ENCODE results near the gene CNTN2.

CNTN2 gene

GRCh38 chr1:205041998-205042910, 758 bp upstream of the CNTN2 start:
- Histone ChIP-seq H3K4me3 (ENCODE audit: low read depth in 1 of 2, low read length in 2 of 2) (no peak overlapping the region), H3K9ac (ENCODE audit: low read depth, low read length) (no peak overlapping the region), H3K27me3 (ENCODE audit: insufficient read depth, low read length, poor library complexity) (peaks cover 15% of the 10 kb centered on the region), H3K27ac (ENCODE audit: low read length) (no peak overlapping the region), H3K4me1 (ENCODE audit: insufficient read depth, low read length) (no peaks in the 10 kb centered on the region), H3K9me3 (ENCODE audit: insufficient read depth, low read length, severe bottlenecking) (no peaks in the 10 kb centered on the region), H3K4me2 (ENCODE audit: insufficient read depth, low read length) (no peak overlapping the region), H2AFZ (ENCODE audit: low read depth, low read length) (no peak overlapping the region), H4K20me1 (ENCODE audit: insufficient read depth, low read length) (peaks cover 5% of the 10 kb centered on the region; the same call in 1 of the 2 replicates), H3K79me2 (ENCODE audit: insufficient read depth, low read length) (no peaks in the 10 kb centered on the region), H3K36me3 (ENCODE audit: insufficient read depth, low read length) (no peaks in the 10 kb centered on the region)
- TF ChIP-seq EZH2 (IDR thresholded peaks at IDR 0.05; ENCODE audit: borderline replicate concordance, low read depth, low read length, severe bottlenecking) (no peak), CTCF (IDR thresholded peaks at IDR 0.05; ENCODE audit: borderline replicate concordance, extremely low read depth, low read length, poor library complexity, severe bottlenecking) (no peak)
- ATAC-seq (ENCODE audit: insufficient read depth, low read depth) (no peak), DNase-seq (no peak)

- DNase-seq (no peak), ATAC-seq (ENCODE audit: insufficient read depth, low read depth) (no peak)
- Histone ChIP-seq H3K4me1 (ENCODE audit: insufficient read depth, low read length) (no peaks in the 10 kb centered on the region), H3K27ac (ENCODE audit: low read length) (no peak overlapping the region), H3K9ac (ENCODE audit: low read depth, low read length) (no peak overlapping the region), H3K27me3 (ENCODE audit: insufficient read depth, low read length, poor library complexity) (peaks cover 23% of the 10 kb centered on the region), H3K36me3 (ENCODE audit: insufficient read depth, low read length) (no peaks in the 10 kb centered on the region), H3K9me3 (ENCODE audit: insufficient read depth, low read length, severe bottlenecking) (no peaks in the 10 kb centered on the region), H3K4me3 (ENCODE audit: low read depth in 1 of 2, low read length in 2 of 2) (no peak overlapping the region), H2AFZ (ENCODE audit: low read depth, low read length) (no peak overlapping the region), H4K20me1 (ENCODE audit: insufficient read depth, low read length) (peaks cover 5% of the 10 kb centered on the region; the same call in 1 of the 2 replicates), H3K79me2 (ENCODE audit: insufficient read depth, low read length) (no peaks in the 10 kb centered on the region), H3K4me2 (ENCODE audit: insufficient read depth, low read length) (no peak overlapping the region)
- TF ChIP-seq EZH2 (IDR thresholded peaks at IDR 0.05; ENCODE audit: borderline replicate concordance, low read depth, low read length, severe bottlenecking) (no peak), CTCF (IDR thresholded peaks at IDR 0.05; ENCODE audit: borderline replicate concordance, extremely low read depth, low read length, poor library complexity, severe bottlenecking) (no peak)
Observed at GRCh38 chr1:205043866-205044265, 854 bp downstream of the CNTN2 start.

- H3K4me2 ChIP-seq (ENCODE audit: insufficient read depth, low read length): no peak overlapping the region
- peaks cover 23% of the 10 kb centered on the region for H3K27me3 ChIP-seq (ENCODE audit: insufficient read depth, low read length, poor library complexity)
- H3K36me3 ChIP-seq (ENCODE audit: insufficient read depth, low read length): no peaks in the 10 kb centered on the region
- no peak overlapping the region for H2AFZ ChIP-seq (ENCODE audit: low read depth, low read length)
- no peaks in the 10 kb centered on the region for H3K9me3 ChIP-seq (ENCODE audit: insufficient read depth, low read length, severe bottlenecking)
- ATAC-seq (ENCODE audit: insufficient read depth, low read depth): no peak
- no peak for TF ChIP-seq CTCF (IDR thresholded peaks at IDR 0.05; ENCODE audit: borderline replicate concordance, extremely low read depth, low read length, poor library complexity, severe bottlenecking)
- TF ChIP-seq EZH2 (IDR thresholded peaks at IDR 0.05; ENCODE audit: borderline replicate concordance, low read depth, low read length, severe bottlenecking): no peak
- H3K27ac ChIP-seq (ENCODE audit: low read length): no peak overlapping the region
- no peak for DNase-seq
- peaks cover 5% of the 10 kb centered on the region; the same call in 1 of the 2 replicates for H4K20me1 ChIP-seq (ENCODE audit: insufficient read depth, low read length)
- H3K9ac ChIP-seq (ENCODE audit: low read depth, low read length): no peak overlapping the region
- no peaks in the 10 kb centered on the region for H3K79me2 ChIP-seq (ENCODE audit: insufficient read depth, low read length)
- H3K4me3 ChIP-seq (ENCODE audit: low read depth in 1 of 2, low read length in 2 of 2): no peak overlapping the region
- H3K4me1 ChIP-seq (ENCODE audit: insufficient read depth, low read length): no peaks in the 10 kb centered on the region
Observed at GRCh38 chr1:205044741-205045140, 1.7 kb downstream of the CNTN2 start.
